ENCODE results near the gene SLC17A4. TPM values are rescaled to one million over a fixed set of nuclear protein-coding genes. Genes with fewer than 3 reads are reported as not detected.

The SLC17A4 gene
- total RNA-seq, 1 donor from 2014 or later = not detected

DNA sequence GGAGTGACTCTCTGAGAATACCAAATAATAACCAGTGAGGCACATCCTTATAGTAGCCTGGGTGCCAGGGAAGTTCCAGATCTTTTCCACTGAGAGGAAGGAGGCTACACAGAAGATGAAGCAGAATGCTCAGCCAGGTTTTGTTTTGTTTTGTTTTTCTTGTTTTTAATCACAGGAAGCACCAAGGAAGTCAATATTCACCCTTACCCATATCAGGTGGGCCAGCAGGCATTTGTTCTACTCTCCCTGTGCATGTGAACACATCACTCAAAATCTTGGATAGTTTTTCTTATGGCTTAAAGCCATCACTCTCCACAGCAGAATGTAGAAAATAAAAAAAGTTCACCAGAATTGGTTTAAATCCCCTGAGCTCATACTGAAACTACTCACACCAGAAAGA lies 66.8 kb downstream of the SLC17A4 start:
- no peak for DNase-seq

GRCh38 chr6:25829375-25829774 lies 74.8 kb downstream of the SLC17A4 start:
- DNase-seq = no peak

GRCh38 chr6:25830458-25830857 lies 75.9 kb downstream of the SLC17A4 start:
- no peak for DNase-seq

Other genes starting within 250 kb of the SLC17A4 start
- gene SCGN, start 102.5 kb upstream of the SLC17A4 start, total RNA-seq = 0.62 TPM
- not detected for gene SLC17A1, start 77.3 kb downstream of the SLC17A4 start, total RNA-seq
- not detected for gene SLC17A3, start 119.5 kb downstream of the SLC17A4 start, total RNA-seq
- gene SLC17A2, start 175.9 kb downstream of the SLC17A4 start, total RNA-seq = not detected
- gene TRIM38, start 208.1 kb downstream of the SLC17A4 start, total RNA-seq = 9.0 TPM

Data from tongue (tissue), 2 donors.